AG04450 (cell line): ENCODE results near the gene GLA. TPM values are rescaled to one million over a fixed set of nuclear protein-coding genes. Genes with fewer than 3 reads are reported as not detected.

Source experiments
- CTCF ChIA-PET: fragments of 300-600, 350-600 bp; formaldehyde crosslinking; extraction: SDS; loops from one replicate; lab custom pipeline; 2022; ENCODE audit warnings: antibody characterized with exemption, inconsistent platforms; lab: Charles Lee
- POLR2A ChIA-PET: fragments of 350-600 bp; formaldehyde crosslinking; extraction: SDS; loops from one replicate; lab custom pipeline; 2021; ENCODE audit warnings: antibody characterized with exemption, inconsistent platforms; lab: Yijun Ruan, JAX
- DNase-seq: peaks from one replicate; pipeline ENCODE4 v3.0.0-alpha.2; 2011; ENCODE audit warnings: low read depth, low spot score
- H3K27ac ChIP-seq: one replicate; pipeline ENCODE4 v1.5.1; 2012; ENCODE audit warnings: low read depth, low read length, control low read depth
- H3K27me3 ChIP-seq: one replicate; pipeline ENCODE4 v1.6.0; 2012; ENCODE audit warnings: low read length; ENCODE audit not compliant: control insufficient read depth, insufficient read depth
- H3K4me3 ChIP-seq: 2 replicates; pipeline ENCODE4 v1.5.1; 2011; ENCODE audit warnings: mild to moderate bottlenecking, low read depth, low read length, control low read depth
- H3K9me3 ChIP-seq: 2 replicates; pipeline ENCODE4 v1.5.1; 2012; ENCODE audit warnings: low read length; ENCODE audit not compliant: control insufficient read depth, insufficient read depth
- polyA plus RNA-seq: library from polyadenylated mRNA; depleted of rRNA; stranded (reverse); fragments of >200 nt; gene quantifications from 2 replicates; pipeline ENCODE4 v1.2.3, GENCODE V29; 2011; rRNA removed
- TF ChIP-seq, protein P1 (sequence below): IDR thresholded peaks from 2 replicates; pipeline ENCODE4 v1.5.1; 2011; ENCODE audit warnings: low read depth, low read length, control low read depth, inconsistent platforms

Gene GLA
- polyA plus RNA-seq, 1 experiment = 33.8 TPM

DNA sequence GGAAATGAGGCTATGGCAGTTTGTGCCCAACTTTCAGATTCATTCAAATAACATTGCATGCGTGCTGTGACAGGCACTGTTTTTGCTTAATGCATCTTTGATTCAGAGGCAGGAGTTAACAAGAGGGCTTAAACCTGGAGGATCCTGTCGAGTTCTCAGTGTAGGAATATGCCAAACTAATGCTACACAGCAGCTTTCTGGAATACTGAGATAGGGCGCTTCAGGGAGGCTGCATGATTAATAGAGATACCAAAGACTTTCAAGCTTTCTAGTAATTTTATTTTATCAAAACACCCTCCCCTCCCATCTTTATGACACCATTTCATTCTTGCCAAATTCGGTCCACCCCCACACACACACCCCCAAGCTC lies 58.5 kb downstream of the GLA start:
- POLR2A ChIA-PET = interaction anchor here (1.4 kb wide), 1 partner anchor 42 kb away, joined by 9 read pairs; the partner anchor contains the start of gene RPL36A
- CTCF ChIA-PET = interaction anchor here (0.6 to 2.2 kb wide), 2 partner anchors 41 to 679 kb away, joined by 3 to 12 read pairs; partner anchors contain the start of gene RPL36A

DNA sequence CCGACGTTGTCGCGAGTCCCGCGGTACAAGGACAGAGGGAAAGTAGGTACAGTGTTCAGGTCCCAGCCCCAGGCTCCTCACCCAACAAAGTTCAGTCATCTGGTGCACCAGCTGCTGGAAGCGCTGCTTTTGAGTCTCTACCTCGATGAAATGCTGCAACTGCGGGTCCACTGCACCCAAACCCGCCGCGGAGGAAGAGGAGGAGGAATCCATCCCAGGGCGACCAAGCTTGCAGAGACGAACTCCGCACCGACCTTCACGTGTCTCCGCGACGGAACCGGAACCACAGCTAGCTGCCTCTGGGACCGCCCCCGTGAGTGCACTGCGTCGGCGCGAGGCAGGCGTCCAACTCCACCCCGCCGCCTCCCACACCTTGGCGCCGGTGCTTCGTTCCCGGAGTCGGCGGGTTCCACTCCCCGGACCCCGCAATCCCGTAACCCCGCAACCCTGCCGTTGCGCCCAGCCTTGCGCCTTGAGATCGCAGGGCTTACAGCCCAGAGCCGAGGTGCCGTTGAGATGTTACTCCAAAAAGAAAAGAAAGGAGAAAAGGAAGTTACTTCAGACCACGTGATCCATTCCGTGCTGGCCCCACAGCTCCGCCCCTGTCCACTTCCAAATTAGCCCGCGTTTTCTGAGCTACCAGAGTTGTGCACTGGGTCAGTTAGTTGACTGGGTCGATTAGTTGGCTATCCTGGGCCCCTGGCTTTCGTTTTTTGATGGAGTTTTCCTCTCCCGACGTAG lies 59.1 kb downstream of the GLA start, which contains the start of gene TIMM8A:
Gene TIMM8A, minus strand, starts transcription at position 291 of the 741 bp plus-strand sequence. Its CDS starts 78 bp downstream, at position 213.
- POLR2A ChIA-PET = interaction anchor here (1.4 kb wide), 1 partner anchor 42 kb away, joined by 9 read pairs; the partner anchor contains the start of gene RPL36A
- H3K27me3 ChIP-seq = no peaks in the 10 kb centered on the region
- H3K9me3 ChIP-seq = no peaks in the 10 kb centered on the region
- H3K4me3 ChIP-seq = peak within 1 kb of the TSS; percentile 80
- peak; percentile 8 for DNase-seq
- H3K27ac ChIP-seq = peak within 1 kb of the TSS; percentile 31
- TF ChIP-seq, protein P1, sequence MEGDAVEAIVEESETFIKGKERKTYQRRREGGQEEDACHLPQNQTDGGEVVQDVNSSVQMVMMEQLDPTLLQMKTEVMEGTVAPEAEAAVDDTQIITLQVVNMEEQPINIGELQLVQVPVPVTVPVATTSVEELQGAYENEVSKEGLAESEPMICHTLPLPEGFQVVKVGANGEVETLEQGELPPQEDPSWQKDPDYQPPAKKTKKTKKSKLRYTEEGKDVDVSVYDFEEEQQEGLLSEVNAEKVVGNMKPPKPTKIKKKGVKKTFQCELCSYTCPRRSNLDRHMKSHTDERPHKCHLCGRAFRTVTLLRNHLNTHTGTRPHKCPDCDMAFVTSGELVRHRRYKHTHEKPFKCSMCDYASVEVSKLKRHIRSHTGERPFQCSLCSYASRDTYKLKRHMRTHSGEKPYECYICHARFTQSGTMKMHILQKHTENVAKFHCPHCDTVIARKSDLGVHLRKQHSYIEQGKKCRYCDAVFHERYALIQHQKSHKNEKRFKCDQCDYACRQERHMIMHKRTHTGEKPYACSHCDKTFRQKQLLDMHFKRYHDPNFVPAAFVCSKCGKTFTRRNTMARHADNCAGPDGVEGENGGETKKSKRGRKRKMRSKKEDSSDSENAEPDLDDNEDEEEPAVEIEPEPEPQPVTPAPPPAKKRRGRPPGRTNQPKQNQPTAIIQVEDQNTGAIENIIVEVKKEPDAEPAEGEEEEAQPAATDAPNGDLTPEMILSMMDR = no peak
- CTCF ChIA-PET = interaction anchor here (0.6 to 2.2 kb wide), 2 partner anchors 42 to 679 kb away, joined by 3 to 12 read pairs; partner anchors contain the start of gene RPL36A

More for the DNA sequence above, 58.5 kb downstream of the GLA start:
- H3K9me3 ChIP-seq = no peaks in the 10 kb centered on the region
- H3K27me3 ChIP-seq = no peaks in the 10 kb centered on the region
- TF ChIP-seq, protein P1 = no peak
- no peak for DNase-seq
- H3K4me3 ChIP-seq = peak overlapping the region; percentile 80
- H3K27ac ChIP-seq = peak overlapping the region; percentile 31

DNA sequence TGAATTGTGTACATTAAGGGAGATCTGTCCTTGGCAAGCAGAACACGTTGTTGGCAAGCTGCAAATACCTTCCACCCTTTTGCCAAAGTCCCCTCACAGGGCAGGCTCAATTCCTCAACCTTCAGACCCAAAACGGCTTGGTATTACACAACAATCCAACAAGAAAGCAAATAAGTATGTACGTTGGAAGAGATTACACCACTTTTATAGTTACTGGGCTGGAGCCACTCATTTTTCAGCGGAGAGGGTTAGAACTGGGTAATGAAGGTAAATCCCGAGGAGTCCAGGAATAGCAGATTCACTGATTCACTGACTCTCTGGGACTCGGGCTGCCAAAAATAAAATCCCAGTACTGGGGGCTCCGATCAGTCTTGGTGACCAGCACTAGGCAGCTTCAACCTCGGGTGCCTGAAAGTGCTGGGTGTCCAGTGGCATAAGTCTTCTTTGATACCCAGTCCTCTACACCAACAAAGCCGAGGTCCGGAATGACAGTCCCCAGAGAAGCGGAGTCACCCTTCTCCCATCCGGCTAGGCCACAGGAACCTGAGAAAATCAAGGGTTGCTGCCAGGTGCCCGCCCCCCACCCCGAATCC lies 59.8 kb downstream of the GLA start:
- CTCF ChIA-PET = interaction anchor here (2.2 kb wide), 1 partner anchor 43 kb away, joined by 12 read pairs; the partner anchor contains the start of gene RPL36A
- POLR2A ChIA-PET = interaction anchor here (1.4 kb wide), 1 partner anchor 43 kb away, joined by 9 read pairs; the partner anchor contains the start of gene RPL36A

More for the DNA sequence above, 59.8 kb downstream of the GLA start:
- no peak for DNase-seq
- H3K4me3 ChIP-seq = peak overlapping the region; percentile 80
- TF ChIP-seq, protein P1 = no peak
- no peak overlapping the region for H3K27ac ChIP-seq
- no peaks in the 10 kb centered on the region for H3K27me3 ChIP-seq
- no peaks in the 10 kb centered on the region for H3K9me3 ChIP-seq

Other genes with a start within 250 kb of the GLA start
- 4.3 and 5.5 TPM in 2 replicates for gene DRP2, start 188.1 kb downstream of the GLA start, polyA plus RNA-seq
- gene TAF7L, start 116.6 kb downstream of the GLA start, polyA plus RNA-seq = 1.5 and 1.6 TPM in 2 replicates
- gene TIMM8A, start 59.2 kb downstream of the GLA start, polyA plus RNA-seq = 6.3 and 8.1 TPM in 2 replicates
- not detected in 2 replicates for gene BTK, start 21.7 kb downstream of the GLA start, polyA plus RNA-seq
- 2,019 and 2,123 TPM in 2 replicates for gene RPL36A, start 16.9 kb downstream of the GLA start, polyA plus RNA-seq
- gene HNRNPH2, start 297 bp upstream of the GLA start, polyA plus RNA-seq = 58.6 and 64.8 TPM in 2 replicates
- gene ARMCX4, start 77.5 kb upstream of the GLA start, polyA plus RNA-seq = 5.9 and 6.4 TPM in 2 replicates
- gene ARMCX1, start 142.6 kb upstream of the GLA start, polyA plus RNA-seq = 31.9 and 40.5 TPM in 2 replicates
- gene ARMCX6, start 210.1 kb upstream of the GLA start, polyA plus RNA-seq = 78.2 and 93.3 TPM in 2 replicates
- gene ARMCX3, start 215.2 kb upstream of the GLA start, polyA plus RNA-seq = 75.5 and 96.7 TPM in 2 replicates